HG03060 (cell line): ENCODE results near the gene ZNF236.
A peak's percentile ranks its signal among the peaks of the same experiment; 100 is the strongest.

Experiments
- ATAC-seq: cut with Tn5 transposase; IDR thresholded peaks from one replicate; pipeline ENCODE4 v1.9.1; 2021; ENCODE audit warnings: low read depth, moderate number of reproducible peaks; ENCODE audit not compliant: unreplicated experiment

The ZNF236 gene

DNA sequence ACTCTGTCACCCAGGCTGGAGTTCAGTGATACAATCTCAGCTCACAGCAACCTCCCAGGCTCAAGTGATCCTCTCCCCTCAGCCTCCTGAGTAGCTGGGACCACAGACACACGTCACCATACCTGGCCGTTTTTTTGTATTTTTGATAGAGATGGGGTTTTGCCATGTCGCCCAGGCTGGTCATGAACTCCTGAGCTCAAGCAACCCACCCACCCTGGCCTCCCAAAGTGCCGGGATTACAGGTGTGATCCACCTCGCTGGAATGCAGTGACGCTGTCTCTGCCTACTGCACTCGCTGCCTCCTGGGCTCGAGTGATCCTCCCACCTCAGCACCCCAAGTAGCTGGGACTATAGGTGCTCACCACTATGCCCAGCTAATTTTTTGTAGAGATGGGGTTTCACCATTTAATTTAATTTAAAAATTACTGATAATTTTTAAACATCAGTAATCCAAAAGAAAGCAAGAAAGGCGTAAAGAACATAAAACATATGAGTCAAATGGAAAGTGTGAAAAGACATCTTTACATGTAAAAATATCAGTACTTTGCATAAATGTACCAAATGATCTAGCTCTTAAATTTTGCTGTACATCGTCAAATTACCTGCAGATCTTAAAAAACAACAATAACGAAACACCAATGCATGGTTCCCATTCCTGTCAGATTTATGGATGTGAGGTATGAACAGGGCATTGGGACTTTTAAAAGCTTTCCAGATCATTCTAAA is 2.8 kb upstream of the ZNF236 start:
- ATAC-seq: no peak

DNA sequence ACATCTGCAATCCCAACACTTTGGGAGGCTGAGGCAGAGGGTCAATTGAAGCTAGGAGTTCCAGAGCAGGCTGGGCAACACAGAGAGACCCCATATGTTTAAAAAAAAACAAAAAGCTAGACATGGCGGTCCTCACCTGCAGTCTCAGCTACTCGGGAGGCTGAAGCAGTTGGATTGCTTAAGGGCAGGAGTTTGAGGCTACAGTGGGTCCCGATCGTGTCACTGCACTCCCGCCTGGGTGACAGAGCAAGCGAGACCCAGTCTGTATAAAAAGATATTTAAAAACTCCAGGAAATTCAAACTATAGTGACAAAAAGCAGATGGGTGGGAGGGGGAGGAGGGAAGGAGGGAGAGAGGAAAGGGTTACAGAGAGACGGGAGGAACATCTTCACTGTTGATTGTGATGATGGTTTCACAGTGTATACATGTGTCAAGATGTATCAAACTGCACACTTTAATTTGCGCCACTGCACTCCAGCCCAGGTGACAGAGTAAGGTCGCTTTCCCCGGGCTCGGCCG is 942 bp upstream of the ZNF236 start:
- no peak for ATAC-seq

DNA sequence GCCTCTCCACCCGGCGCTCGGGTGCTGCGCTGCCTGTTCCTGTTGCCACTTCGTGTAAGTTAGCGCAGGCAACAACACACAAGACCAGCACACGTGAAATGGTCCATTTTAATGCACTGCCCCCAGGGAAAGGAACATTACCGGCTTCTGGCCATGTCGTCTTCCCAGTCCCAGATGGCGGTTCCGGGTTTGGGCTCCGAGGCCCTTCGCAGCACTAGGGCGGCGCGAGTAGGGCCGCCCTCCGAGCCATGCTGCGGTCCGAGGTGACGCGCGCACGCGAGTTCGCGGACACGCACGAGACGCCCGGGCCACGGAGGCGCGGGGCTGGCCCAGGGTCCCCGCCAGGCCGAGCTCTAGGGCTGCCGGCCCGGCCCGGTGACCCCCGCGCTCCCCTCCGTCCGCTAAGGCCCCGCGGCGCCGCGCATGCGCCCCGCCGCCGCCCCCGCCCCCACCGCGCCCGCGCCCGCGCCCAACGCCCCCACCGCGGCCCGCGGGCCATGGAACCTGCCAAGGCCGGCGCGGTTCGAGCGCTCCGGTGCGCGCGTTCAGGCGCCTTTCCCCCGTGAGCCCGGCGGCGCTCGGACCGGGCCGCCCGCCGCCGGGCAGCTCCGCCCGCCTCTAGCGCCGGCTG is 367 bp upstream of the ZNF236 start:
- peak; percentile 28 for ATAC-seq

DNA sequence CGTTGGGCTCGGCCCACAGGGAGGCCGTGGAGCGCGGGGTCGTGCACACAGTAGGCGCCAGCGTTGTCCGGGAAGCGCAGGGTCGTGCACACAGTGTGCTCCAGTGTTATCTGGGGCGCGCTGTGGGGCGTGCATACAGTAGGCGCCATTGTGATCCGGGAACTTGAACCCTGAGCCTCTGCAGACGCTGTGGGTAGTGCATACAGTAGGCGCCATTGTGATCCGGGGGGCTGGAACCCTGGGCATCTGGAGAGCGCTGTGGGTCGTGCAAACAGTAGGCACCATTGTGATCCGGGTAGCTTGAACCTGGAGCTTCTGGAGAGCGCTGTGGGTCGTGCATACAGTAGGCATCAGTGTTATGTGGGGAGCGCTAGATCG is 793 bp downstream of the ZNF236 start:
- ATAC-seq: no peak

DNA sequence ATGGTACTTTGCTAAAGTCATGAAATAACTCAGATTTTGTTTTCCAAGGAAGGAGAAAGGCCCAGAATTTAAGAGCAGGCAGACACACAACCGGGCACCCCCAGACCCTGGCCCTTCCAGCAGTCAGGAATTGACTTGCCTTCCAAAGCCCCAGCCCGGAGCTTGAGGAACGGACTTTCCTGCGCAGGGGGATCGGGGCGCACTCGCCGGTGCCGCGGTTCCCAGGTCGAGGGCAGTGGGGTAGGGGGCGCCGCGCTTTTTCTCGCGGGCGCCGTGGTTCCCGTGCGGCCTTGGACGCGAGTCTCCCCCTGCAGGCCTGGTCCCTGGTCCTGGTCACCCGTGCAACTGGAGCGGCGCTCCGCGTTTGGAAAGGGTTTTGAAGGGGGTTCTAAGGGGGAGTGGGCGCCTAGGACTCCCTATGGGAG is 1.2 kb downstream of the ZNF236 start:
- ATAC-seq: no peak

DNA sequence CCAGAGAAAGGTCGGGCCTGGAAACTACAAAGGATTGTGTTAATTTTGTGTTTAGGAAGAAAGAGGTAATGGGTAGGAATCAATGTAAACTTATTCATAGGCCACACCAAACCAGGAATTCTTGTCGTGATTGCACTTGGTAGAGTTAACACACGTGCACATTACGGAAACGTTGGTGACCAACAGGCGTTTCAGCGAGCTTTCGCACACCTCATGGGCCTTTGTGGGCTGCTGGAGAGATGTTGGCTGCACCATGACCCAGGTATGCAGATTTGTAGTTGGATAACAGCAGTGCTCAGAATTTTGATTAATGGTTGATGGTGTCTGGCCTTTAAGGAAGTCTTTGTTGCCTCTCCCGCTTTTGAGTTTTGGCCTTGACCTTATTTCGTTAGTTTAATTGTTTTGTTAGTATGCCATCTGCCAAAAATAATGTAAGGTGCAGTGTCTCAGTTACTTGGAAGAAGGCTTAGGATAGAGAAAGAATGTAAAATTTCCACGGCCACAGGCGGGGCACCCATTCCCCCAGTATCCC is 1.9 kb downstream of the ZNF236 start:
- ATAC-seq: no peak

DNA sequence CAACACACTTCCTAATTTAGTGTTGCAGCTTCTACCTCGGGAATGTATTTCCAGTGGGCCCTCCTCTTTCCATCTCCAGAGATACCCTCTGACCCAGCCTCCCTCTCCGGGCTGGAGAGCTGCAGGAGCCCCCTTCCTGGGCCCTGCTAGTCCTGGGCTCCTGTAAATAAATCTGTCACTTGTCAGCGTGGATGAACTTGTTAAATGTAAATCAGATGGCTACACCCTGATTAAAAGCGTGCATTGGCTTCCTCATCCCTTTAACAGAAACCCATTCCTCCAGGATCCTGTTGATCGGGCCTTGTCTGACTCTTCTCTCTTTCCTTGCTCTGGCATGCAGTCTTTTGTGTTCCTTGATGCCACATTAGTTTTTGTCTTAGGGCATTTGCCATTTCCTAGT is 2.4 kb downstream of the ZNF236 start:
- ATAC-seq: no peak

DNA sequence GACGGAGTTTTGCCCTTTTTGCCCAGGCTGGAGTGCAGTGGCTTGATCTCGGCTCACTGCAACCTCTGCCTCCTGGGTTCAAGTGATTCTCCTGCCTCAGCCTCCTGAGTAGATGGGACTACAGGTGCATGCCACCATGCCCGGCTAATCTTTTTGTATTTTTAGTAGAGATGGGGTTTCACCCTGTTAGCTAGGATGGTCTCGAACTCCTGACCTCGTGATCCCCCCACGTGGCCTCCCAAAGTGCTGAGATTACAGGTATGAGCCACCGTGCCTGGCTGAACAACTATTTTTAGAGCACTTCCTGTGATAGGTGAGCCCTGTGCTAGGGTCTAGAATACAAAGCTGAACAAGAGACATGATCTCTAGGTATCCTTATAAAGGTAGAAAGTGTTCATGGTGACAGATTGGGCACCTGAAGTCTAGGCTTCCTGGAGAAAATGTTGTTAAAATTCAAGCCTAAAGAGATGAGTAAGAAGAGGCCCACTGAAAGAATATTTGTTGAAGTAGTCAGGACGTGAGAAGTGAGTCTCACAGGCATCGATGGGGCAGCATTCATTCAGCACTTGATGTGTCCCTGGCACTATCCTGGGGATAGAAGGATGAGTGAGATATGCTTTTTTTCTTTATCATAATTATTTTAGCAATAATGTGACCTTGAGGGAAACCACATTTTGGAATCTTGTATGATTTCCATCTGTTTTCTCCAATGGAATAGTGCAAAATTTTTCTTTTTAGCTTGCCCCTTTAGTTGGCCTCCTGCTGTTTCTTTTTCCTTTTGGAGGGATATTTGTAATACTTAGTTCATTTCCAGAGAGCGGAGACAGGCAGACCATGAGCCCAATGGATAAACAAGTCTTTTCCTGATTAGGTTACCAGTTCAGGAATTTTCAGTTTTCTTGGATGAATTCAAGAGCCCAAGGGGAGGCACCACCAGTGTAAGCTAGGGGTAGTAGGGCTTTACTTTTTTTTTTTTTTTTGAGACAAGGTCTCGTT is 5.1 kb downstream of the ZNF236 start:
- no peak for ATAC-seq

DNA sequence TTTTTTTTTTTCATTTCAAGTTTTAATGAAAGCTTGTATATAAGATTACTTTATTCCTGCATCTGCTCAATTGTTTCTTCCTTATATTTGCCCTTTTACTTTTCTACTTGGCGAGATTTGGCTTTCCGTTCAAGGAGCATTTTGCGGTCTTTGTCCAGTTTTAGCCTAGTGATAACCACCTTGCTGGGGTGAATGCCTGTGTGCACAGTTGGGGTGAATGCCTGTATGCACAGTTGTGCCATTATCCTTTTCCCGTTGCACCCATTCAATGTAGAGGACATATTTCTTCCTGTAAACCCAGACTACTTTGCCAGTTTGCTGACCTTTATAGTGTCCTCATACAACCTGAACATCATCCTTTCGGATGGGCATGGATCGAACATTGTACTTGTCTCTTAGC is 12.0 kb downstream of the ZNF236 start:
- no peak for ATAC-seq

DNA sequence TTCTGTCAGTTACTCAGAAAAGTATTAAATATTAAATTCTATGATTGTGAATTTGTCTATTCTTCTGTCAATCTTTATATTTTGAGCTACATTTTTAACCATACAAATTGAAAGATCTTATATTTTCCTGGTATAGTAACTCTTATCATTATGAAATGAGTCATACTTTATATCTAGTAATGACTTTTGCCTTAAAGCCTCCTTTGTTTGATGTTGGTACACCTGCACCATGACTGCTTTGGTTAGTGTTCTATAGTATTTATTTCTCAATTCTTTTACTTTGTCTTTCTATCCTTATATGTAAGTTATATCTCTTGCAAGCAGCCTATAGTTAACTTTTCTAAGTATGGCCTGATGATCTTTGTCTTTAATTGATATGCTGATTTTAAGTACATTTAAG is 13.0 kb downstream of the ZNF236 start:
- ATAC-seq: no peak

DNA sequence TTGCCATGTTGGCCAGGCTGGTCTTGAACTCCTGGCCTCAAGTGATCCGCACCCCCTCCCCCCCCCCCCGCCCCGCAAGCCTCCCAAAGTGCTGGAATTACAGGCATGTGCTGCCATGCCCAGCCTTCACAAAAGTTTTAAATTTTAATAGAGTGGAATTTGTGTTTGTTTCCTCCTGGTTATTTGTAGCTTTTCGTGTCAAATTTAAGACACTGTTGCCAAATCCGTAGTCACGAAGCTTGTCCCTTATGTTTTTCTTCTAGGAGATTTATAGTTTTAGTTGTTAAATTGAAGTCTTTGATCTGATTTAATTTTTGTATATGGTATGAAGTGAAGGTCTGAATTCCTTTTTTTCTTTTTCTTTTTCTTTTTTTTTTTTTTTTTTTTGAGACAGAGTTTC is 14.7 kb downstream of the ZNF236 start:
- ATAC-seq: no peak

DNA sequence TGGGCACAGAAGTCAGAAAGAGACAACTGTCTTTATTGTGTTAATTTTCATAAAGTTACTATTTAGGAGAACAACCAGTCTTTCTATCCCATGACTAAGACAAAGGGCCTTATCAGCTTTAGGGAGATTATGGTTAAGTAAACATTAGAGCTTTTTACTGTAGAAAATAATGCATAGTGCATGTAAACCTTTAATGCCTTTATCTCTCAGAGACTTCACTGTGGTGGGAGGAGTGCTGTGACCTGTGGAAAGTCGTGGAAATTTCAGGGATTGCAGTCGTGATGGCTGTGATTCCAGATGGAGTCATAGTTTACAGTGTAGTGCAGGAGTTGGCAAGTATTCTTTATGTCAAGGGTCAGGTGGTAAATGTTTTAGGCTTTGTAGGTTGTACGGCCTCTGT is 15.8 kb downstream of the ZNF236 start:
- ATAC-seq: no peak

DNA sequence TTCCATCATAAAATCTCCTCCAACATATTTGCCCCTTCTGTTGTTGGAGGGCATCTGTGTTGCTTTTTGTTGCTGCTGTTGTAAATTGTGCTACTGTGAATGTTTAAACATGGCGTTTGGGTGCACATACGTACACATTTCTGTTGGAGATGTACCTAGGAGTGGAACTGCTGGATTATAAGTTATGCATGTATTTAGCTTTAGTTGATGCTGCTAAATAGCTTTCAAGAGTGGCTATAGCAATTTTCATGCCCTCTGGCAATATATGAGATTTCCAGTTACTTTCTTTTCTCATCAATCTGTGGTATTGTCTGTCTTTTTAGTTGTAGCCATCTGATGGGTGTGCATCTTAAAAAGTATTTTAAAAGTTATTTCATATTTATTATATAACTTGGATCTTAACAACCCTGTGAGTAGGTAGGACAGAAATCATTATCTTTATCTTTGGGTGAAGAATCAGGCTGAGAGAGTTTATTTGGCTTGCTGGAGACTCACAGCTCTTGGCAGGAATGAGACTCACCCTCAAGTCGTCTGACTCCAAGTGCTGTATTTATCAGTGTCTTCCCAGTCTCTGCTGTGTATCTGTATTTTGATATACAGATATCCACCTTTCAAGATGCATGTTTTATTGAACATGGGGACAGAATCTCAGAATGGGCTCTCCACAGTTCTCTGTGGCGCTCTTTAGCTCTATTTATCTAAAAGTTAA is 16.9 kb downstream of the ZNF236 start:
- no peak for ATAC-seq

DNA sequence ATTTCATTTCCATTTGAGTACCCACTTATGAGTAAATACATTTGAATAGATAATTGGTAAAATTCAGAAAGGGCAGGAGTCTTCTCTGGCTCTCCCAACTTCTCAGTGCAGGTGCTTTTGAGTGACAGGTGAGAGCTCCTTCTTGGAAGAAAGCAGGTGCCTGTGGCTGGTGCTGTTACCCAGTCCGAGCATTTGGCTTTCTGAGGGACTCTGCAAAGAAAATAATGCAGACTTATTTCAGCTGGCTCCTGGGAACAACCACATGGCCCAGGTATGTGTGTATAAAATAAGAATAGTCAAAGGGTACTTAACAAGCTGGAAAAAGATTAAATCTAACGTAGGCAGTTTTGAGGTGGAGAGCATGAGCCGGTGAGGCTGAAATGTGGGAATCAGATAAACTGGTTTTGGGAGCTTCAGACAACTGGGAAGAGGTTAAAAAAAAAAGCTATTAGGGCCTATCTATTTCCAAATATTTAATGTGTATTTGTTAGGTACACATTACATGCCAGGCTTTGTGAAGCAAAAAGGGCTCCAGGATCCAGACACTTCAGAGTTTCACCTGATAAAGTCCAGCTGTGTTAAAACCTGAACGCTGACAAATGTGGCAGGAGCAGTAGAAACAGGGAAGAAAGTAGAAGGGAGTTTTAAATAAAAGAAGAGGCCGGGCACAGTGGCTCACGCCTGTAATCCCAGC is 20.6 kb downstream of the ZNF236 start:
- ATAC-seq: no peak

DNA sequence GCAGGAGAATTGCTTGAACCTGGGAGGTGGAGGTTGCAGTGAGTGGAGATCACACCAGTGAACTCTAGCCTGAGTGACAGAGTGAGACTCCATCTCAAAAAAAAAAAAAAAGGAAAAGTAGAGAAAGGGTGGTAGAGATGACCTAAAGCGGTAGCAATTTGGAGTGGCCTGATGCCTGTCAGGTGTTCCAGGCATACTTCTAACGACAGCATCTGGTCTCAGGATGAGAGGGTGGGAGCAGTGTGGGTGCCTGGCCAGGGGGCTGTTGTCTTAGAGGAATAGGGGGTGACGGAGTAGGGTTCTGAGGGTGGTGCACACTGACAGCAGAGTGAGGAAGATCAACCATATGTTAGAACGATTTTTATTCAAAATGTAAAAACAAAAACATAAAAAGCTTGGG is 21.8 kb downstream of the ZNF236 start:
- no peak for ATAC-seq

DNA sequence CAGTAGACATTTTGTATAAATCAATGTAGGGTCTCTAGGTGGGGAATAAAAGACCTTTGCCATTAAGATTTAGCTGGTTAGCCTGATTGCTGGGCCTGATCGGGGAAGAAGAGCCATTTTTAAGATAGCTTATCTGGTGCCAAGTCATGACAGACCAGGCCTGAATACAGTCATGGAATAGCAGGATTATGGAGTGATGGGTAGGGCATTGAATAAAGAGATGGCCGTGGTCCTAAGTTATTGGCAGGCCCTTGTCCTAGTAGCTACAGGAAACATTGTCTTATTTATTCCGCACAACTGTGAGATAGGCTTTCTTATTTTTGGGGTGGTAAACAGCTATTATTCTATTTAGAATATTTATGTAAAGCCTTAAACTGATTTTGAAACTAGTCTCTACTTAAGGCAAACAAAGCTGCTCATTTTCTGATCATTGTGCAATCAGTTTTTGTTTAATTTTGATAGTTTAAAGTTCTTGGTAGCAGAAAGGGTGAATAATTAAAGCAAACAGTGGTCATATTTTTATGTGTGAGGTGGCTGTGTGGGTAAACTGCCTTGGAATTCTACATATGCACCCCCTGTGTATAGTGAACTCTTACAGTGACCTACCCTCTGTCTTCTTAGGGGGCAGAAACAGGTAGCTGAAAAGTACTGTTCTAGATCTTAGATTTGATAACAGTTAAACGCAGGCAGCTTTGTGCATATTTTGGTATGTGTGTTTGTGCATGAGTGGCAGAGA is 22.6 kb downstream of the ZNF236 start:
- no peak for ATAC-seq

DNA sequence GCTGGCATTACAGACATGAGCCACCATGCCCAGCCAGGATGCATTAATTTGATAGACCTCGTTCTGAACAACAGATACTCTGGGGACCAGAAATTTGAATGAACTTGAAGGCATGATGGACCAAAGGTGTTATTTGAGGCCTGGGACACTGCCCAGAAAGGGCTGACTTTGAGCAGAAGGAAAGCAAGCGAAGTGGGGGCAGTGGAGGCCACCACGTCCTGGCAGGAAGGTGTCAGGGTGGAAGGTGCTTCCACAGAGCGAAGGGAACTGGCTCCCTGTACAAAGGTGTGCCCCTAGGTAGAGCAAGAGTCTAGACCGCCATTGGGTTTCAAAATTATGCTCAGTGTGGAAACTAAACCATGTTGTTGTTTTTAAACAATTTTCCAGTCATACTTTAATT is 23.9 kb downstream of the ZNF236 start:
- ATAC-seq: no peak

DNA sequence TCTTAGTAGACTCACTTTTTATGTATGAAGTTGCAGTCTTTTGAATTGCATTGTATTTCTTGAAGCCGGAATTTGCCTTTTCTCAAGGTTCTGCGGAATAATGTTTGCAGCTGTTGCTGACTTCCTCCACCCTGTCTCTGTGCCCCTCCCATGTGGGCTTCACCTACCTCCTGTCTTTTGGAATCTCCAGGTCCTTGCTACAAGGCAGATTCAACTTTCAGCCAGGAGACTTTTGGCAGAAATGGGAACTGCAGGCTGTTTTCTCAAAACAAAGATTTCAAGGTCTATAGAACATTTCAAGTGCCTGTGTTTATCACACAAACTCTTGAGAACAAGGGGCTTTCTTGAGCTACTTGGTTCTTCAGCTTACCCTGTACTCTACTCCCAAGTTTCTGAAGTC is 25.6 kb downstream of the ZNF236 start:
- ATAC-seq: no peak

DNA sequence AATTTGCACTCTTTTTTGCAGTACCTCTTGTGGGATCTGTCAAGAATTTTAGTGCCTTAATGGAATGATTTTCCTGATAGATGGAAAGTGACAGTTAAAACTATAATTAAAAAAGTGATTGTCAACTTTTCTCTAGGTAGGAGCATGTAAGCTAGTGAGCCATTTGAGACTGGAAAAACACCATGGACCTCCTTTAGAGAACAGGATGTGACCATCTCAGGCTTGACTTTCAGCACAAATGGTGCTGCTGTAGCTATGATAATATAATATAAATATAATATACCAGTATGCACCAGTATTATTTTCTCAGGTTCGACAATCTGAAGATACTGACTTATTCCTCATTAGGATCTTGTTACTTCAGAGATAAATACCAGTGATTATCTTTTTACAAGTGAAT is 27.8 kb downstream of the ZNF236 start:
- ATAC-seq: no peak
